ENCODE measurements around the gene C16orf96.
"Not testable (repeated sequence)": the region's sequence is repeated elsewhere in the genome, so short reads cannot be mapped to it uniquely, and the experiment has no call there.

C16orf96 gene

GRCh38 chr16:4570086-4570485, 13.9 kb downstream of the C16orf96 start:
- no peak for DNase-seq

GRCh38 chr16:4570688-4571321, 14.7 kb downstream of the C16orf96 start:
- DNase-seq, result no peak

- no peak for DNase-seq
Observed at GRCh38 chr16:4572715-4573114, 16.6 kb downstream of the C16orf96 start.

- DNase-seq, result not testable (repeated sequence)
Observed at GRCh38 chr16:4573926-4574325, 17.8 kb downstream of the C16orf96 start.

- no peak for DNase-seq
Observed at GRCh38 chr16:4574919-4575705, 19.0 kb downstream of the C16orf96 start.

GRCh38 chr16:4576008-4576407, 19.9 kb downstream of the C16orf96 start:
- no peak for DNase-seq

- DNase-seq, result no peak
Observed at GRCh38 chr16:4578961-4579530, 22.9 kb downstream of the C16orf96 start.

- DNase-seq, result no peak
Observed at GRCh38 chr16:4580250-4580649, 24.1 kb downstream of the C16orf96 start.

- no peak for DNase-seq
Observed at GRCh38 chr16:4583906-4584305, 27.8 kb downstream of the C16orf96 start.

- no peak for DNase-seq
Observed at GRCh38 chr16:4586291-4586690, 30.2 kb downstream of the C16orf96 start.

- no peak for DNase-seq
Observed at GRCh38 chr16:4588386-4588785, 32.2 kb downstream of the C16orf96 start.

GRCh38 chr16:4588961-4589360, 32.8 kb downstream of the C16orf96 start:
- no peak for DNase-seq

- no peak for DNase-seq
Observed at GRCh38 chr16:4591191-4591590, 35.1 kb downstream of the C16orf96 start.

- no peak for DNase-seq
Observed at GRCh38 chr16:4591706-4592470, 35.7 kb downstream of the C16orf96 start.

- DNase-seq, result no peak
Observed at GRCh38 chr16:4593086-4593485, 36.9 kb downstream of the C16orf96 start.

- no peak for DNase-seq
Observed at GRCh38 chr16:4594433-4595410, 38.6 kb downstream of the C16orf96 start.

GRCh38 chr16:4597174-4597573, 41.0 kb downstream of the C16orf96 start:
- DNase-seq, result no peak

- no peak for DNase-seq
Observed at GRCh38 chr16:4599037-4599436, 42.9 kb downstream of the C16orf96 start.

GRCh38 chr16:4599545-4599944, 43.4 kb downstream of the C16orf96 start:
- no peak for DNase-seq

- DNase-seq, result no peak
Observed at GRCh38 chr16:4601036-4601863, 45.1 kb downstream of the C16orf96 start.

GRCh38 chr16:4601864-4602186, 45.7 kb downstream of the C16orf96 start:
- no peak for DNase-seq

Data from stimulated activated CD4-positive, alpha-beta T cell treated with anti-CD3 and anti-CD28 coated beads, Interleukin-4, amount 100 ng/mL, for 1 hour (primary cell).